Gastroesophageal sphincter (tissue), 3 donors: ENCODE measurements around the gene ADAMTS2.

Source experiments
- CTCF ChIP-seq, 4 experiments: fragments of 200-600 bp in 2 of 4; fragments of 450-650 bp in 2 of 4; sonication (generic) in 1 of 4; IDR thresholded peaks; one replicate each; pipeline ENCODE4 v1.5.1; 2017 to 2019; ENCODE audit warnings: antibody characterized with exemption in 4 of 4, mild to moderate bottlenecking in 2 of 4, moderate library complexity in 2 of 4
- POLR2A ChIP-seq, 2 donors: fragments of 450-650 bp; IDR thresholded peaks; one replicate each; pipeline ENCODE4 v1.6.1; 2017; ENCODE audit warnings: antibody characterized with exemption in 2 of 2, mild to moderate bottlenecking in 2 of 2, moderate library complexity in 1 of 2
- POLR2AphosphoS5 ChIP-seq: sonication (generic); formaldehyde crosslinking; IDR thresholded peaks from one replicate; pipeline ENCODE4 v1.6.1; 2017; ENCODE audit warnings: antibody characterized with exemption

DNA sequence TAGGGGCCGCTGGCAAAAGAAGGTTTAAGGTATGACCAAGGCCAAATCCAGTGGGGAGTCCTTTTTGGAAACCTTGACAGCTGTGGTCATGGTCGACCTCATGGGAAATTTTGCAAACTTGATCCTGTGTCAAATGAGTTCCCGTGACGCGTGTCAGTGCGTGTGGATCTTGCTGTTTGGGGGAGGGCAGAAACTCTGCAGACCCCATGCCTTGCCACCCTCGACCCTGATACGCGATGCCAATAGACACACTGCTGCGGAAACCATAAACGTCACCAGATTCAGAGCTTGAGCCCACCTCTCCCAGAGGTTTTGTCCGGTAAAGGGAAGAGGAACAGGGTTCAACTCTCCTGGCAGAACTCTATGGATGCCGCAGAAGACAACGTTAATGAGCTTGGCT lies 104.7 kb downstream of the ADAMTS2 start:
- TF ChIP-seq POLR2A (IDR thresholded peaks at IDR 0.05): no peak
- no peak for TF ChIP-seq CTCF (IDR thresholded peaks at IDR 0.05)
- no peak for TF ChIP-seq POLR2AphosphoS5
